Measurements from ENCODE around the gene SHMT1.
A peak's percentile ranks its signal among the peaks of the same experiment; 100 is the strongest.

SHMT1 gene

DNA sequence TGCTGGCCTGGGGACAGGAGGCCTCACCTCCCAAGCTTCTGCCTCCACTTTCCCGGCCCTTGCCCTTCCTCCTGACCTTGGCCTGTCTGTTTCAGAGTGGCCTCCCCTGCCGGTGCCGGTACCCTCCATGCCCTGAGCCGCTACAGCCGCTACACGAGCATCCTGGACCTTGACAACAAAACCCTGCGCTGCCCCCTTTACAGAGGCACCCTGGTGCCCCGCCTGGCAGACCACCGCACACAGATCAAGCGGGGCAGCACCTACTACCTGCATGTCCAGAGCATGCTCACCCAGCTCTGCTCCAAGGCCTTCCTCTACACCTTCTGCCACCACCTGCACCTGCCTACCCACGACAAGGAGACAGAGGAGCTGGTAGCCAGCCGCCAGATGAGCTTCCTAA lies 40.8 kb downstream of the SHMT1 start:
- Histone ChIP-seq H3K9ac (ENCODE audit: low read depth, low read length, poor library complexity, severe bottlenecking) (no peak overlapping the region), H3K4me2 (ENCODE audit: low read depth, low read length, poor library complexity, severe bottlenecking) (no peak overlapping the region), H3K9me2 (replicated peaks; ENCODE audit: low read depth, low read length) (no peaks in the 10 kb centered on the region), H3K4me3 (ENCODE audit: low read length, poor library complexity, severe bottlenecking) (no peak overlapping the region), H2AFZ (ENCODE audit: low read length) (no peak overlapping the region), H3K4me1 (ENCODE audit: insufficient read depth, low read length, poor library complexity, severe bottlenecking) (peaks cover 7% of the 10 kb centered on the region), H3F3A (ENCODE audit: low read depth) (no peaks in the 10 kb centered on the region), H4K20me1 (ENCODE audit: insufficient read depth, low read length, poor library complexity, severe bottlenecking) (peaks cover 12% of the 10 kb centered on the region), H3K9me3 (ENCODE audit: insufficient read depth, low read depth, low read length) (no peaks in the 10 kb centered on the region), H3K79me2 (ENCODE audit: insufficient read depth, low read length) (peaks cover 19% of the 10 kb centered on the region; the same call in 1 of the 2 replicates), H3K27me3 (ENCODE audit: insufficient read depth, low read length, poor library complexity, severe bottlenecking) (no peaks in the 10 kb centered on the region), H3K36me3 (ENCODE audit: insufficient read depth, low read length) (peaks cover 4% of the 10 kb centered on the region; the same call in 1 of the 2 replicates)
- no peak for TF ChIP-seq CTCF (conservative IDR thresholded peaks at IDR 0.05; ENCODE audit: low read length)
- no peak for TF ChIP-seq EZH2phosphoT487 (IDR thresholded peaks at IDR 0.05; ENCODE audit: borderline replicate concordance)

DNA sequence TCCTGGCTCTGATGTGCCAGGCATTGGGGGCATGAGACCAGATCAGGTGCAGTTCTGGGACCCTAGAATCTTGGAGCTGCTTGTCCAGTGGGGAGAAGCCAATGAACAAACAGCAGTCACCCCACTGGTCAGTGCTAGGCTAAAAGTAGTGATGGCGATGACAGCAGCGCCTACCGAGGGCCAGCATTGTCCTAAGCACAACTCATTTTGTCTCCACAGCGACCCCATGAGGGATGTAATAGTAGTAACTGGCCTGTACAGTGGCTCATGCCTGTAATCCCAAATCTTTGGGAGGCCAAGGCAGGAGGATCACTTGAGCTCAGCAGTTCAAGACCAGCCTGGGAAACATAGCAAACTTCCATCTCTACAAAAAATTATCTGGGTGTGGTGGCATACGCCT lies 42.0 kb downstream of the SHMT1 start:
- Histone ChIP-seq H3K9ac (ENCODE audit: low read depth, low read length, poor library complexity, severe bottlenecking) (no peak overlapping the region), H3K36me3 (ENCODE audit: insufficient read depth, low read length) (no peaks in the 10 kb centered on the region)
- TF ChIP-seq EZH2phosphoT487 (IDR thresholded peaks at IDR 0.05; ENCODE audit: borderline replicate concordance) (no peak), CTCF (conservative IDR thresholded peaks at IDR 0.05; ENCODE audit: low read length) (peak; percentile 53)

DNA sequence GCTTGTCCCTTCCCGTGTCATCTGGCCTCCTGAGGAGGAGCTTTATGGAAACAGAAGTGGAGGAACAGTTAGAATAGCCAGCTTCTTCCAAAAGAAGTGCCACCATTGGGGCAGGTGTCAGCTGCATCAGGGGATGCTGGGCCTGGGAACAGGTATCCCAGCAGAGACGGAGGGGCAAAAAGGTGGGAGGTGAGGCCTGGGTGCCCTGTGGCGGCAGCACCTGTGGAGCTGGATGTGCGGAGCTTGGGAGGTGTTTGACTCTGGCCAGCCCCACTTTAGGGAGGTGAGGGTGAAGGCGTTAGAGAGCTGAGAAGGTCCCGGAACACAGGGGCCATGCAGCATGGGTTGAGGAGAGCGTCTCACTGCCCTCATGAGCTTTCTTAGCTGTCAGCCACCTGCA lies 43.0 kb downstream of the SHMT1 start:
- H3K4me1 ChIP-seq (ENCODE audit: insufficient read depth, low read length, poor library complexity, severe bottlenecking), result peaks cover 24% of the 10 kb centered on the region
- H3K4me3 ChIP-seq (ENCODE audit: low read length, poor library complexity, severe bottlenecking), result no peak overlapping the region
- no peaks in the 10 kb centered on the region for H3K9me2 ChIP-seq (replicated peaks; ENCODE audit: low read depth, low read length)
- peaks cover 41% of the 10 kb centered on the region for H3K79me2 ChIP-seq (ENCODE audit: insufficient read depth, low read length)
- TF ChIP-seq EZH2phosphoT487 (IDR thresholded peaks at IDR 0.05; ENCODE audit: borderline replicate concordance), result no peak
- no peak for TF ChIP-seq CTCF (conservative IDR thresholded peaks at IDR 0.05; ENCODE audit: low read length)
- no peaks in the 10 kb centered on the region for H3F3A ChIP-seq (ENCODE audit: low read depth)
- H3K9me3 ChIP-seq (ENCODE audit: insufficient read depth, low read depth, low read length), result no peaks in the 10 kb centered on the region
- H2AFZ ChIP-seq (ENCODE audit: low read length), result no peak overlapping the region
- H3K27me3 ChIP-seq (ENCODE audit: insufficient read depth, low read length, poor library complexity, severe bottlenecking), result no peaks in the 10 kb centered on the region
- H3K9ac ChIP-seq (ENCODE audit: low read depth, low read length, poor library complexity, severe bottlenecking), result no peak overlapping the region
- no peaks in the 10 kb centered on the region for H3K36me3 ChIP-seq (ENCODE audit: insufficient read depth, low read length)
- H3K4me2 ChIP-seq (ENCODE audit: low read depth, low read length, poor library complexity, severe bottlenecking), result peak overlapping the region; percentile 39
- peaks cover 15% of the 10 kb centered on the region for H4K20me1 ChIP-seq (ENCODE audit: insufficient read depth, low read length, poor library complexity, severe bottlenecking)

More for the DNA sequence above, 42.0 kb downstream of the SHMT1 start:
- Histone ChIP-seq H3K27me3 (ENCODE audit: insufficient read depth, low read length, poor library complexity, severe bottlenecking) (no peaks in the 10 kb centered on the region), H3K9me2 (replicated peaks; ENCODE audit: low read depth, low read length) (no peaks in the 10 kb centered on the region), H3K9me3 (ENCODE audit: insufficient read depth, low read depth, low read length) (no peaks in the 10 kb centered on the region), H2AFZ (ENCODE audit: low read length) (no peak overlapping the region), H3K4me2 (ENCODE audit: low read depth, low read length, poor library complexity, severe bottlenecking) (no peak overlapping the region), H3K4me3 (ENCODE audit: low read length, poor library complexity, severe bottlenecking) (no peak overlapping the region), H4K20me1 (ENCODE audit: insufficient read depth, low read length, poor library complexity, severe bottlenecking) (peaks cover 15% of the 10 kb centered on the region), H3F3A (ENCODE audit: low read depth) (no peaks in the 10 kb centered on the region), H3K4me1 (ENCODE audit: insufficient read depth, low read length, poor library complexity, severe bottlenecking) (peaks cover 16% of the 10 kb centered on the region), H3K79me2 (ENCODE audit: insufficient read depth, low read length) (peaks cover 31% of the 10 kb centered on the region)
